ENCODE results near the gene ZNF225.
"Not testable (repeated sequence)": the region's sequence is repeated elsewhere in the genome, so short reads cannot be mapped to it uniquely, and the experiment has no call there.

ZNF225 gene

GRCh38 chr19:44113138-44113783 is at the start of gene ZNF225:
Gene ZNF225 (plus strand): TSS chr19:44113399. CDS start chr19:44115828, 2,429 bp downstream.
- DNase-seq (ENCODE audit: low spot score) = peak; percentile 81

GRCh38 chr19:44066305-44066704 is 46.9 kb upstream of the ZNF225 start:
- no peak for DNase-seq (ENCODE audit: low spot score)

GRCh38 chr19:44069415-44069814 is 43.8 kb upstream of the ZNF225 start:
- DNase-seq (ENCODE audit: low spot score) = no peak

- DNase-seq (ENCODE audit: low spot score) = no peak
These were observed 41.2 kb upstream of the ZNF225 start, which contains the start of gene ZNF284 for GRCh38 chr19:44071824-44072542. Gene ZNF284 (plus strand): TSS chr19:44072159. CDS start chr19:44076390, 4,231 bp downstream.

- no peak for DNase-seq (ENCODE audit: low spot score)
These were observed 40.4 kb upstream of the ZNF225 start for GRCh38 chr19:44072543-44073401.

- no peak for DNase-seq (ENCODE audit: low spot score)
These were observed 36.9 kb upstream of the ZNF225 start for GRCh38 chr19:44076325-44076724.

GRCh38 chr19:44092108-44092507 is 21.1 kb upstream of the ZNF225 start:
- DNase-seq (ENCODE audit: low spot score) = no peak

GRCh38 chr19:44093931-44094765 is 19.1 kb upstream of the ZNF225 start, which contains the start of gene ZNF224:
Gene ZNF224 (plus strand): TSS chr19:44094361. CDS start chr19:44097874, 3,513 bp downstream.
- peak; percentile 94 for DNase-seq (ENCODE audit: low spot score)

- DNase-seq (ENCODE audit: low spot score) = no peak
These were observed 5.4 kb upstream of the ZNF225 start for GRCh38 chr19:44107751-44108150.

GRCh38 chr19:44109458-44109857 is 3.7 kb upstream of the ZNF225 start:
- no peak for DNase-seq (ENCODE audit: low spot score)

GRCh38 chr19:44111910-44112463 is 1.2 kb upstream of the ZNF225 start:
- DNase-seq (ENCODE audit: low spot score) = peak; percentile 14

- no peak for DNase-seq (ENCODE audit: low spot score)
These were observed 429 bp upstream of the ZNF225 start for GRCh38 chr19:44112802-44113137.

- no peak for DNase-seq (ENCODE audit: low spot score)
These were observed 688 bp downstream of the ZNF225 start for GRCh38 chr19:44113784-44114390.

- not testable (repeated sequence) for DNase-seq (ENCODE audit: low spot score)
These were observed 8.0 kb downstream of the ZNF225 start for GRCh38 chr19:44121162-44121561.

GRCh38 chr19:44131955-44132354 is 18.8 kb downstream of the ZNF225 start:
- DNase-seq (ENCODE audit: low spot score) = no peak

- no peak for DNase-seq (ENCODE audit: low spot score)
These were observed 28.2 kb downstream of the ZNF225 start, which contains the start of gene ZNF234 for GRCh38 chr19:44141191-44142058. Gene ZNF234 (plus strand): TSS chr19:44141554. CDS start chr19:44144633, 3,079 bp downstream.

- no peak for DNase-seq (ENCODE audit: low spot score)
These were observed 28.8 kb downstream of the ZNF225 start for GRCh38 chr19:44142059-44142433.

- DNase-seq (ENCODE audit: low spot score) = no peak
These were observed 36.6 kb downstream of the ZNF225 start for GRCh38 chr19:44149776-44150175.

GRCh38 chr19:44151491-44151890 is 38.3 kb downstream of the ZNF225 start:
- DNase-seq (ENCODE audit: low spot score) = no peak

- DNase-seq (ENCODE audit: low spot score) = no peak
These were observed 43.3 kb downstream of the ZNF225 start for GRCh38 chr19:44156475-44156874.
